ENCODE measurements around the gene LTBP4. TPM values are rescaled to one million over a fixed set of nuclear protein-coding genes. Genes with fewer than 3 reads are reported as not detected.

LTBP4 gene
- total and polyA plus RNA-seq, 2 of the 13 experiments (the other 11 are each of a cell fraction or from before 2014, with no cell fraction given): 0.86 to 2.3 TPM

DNA sequence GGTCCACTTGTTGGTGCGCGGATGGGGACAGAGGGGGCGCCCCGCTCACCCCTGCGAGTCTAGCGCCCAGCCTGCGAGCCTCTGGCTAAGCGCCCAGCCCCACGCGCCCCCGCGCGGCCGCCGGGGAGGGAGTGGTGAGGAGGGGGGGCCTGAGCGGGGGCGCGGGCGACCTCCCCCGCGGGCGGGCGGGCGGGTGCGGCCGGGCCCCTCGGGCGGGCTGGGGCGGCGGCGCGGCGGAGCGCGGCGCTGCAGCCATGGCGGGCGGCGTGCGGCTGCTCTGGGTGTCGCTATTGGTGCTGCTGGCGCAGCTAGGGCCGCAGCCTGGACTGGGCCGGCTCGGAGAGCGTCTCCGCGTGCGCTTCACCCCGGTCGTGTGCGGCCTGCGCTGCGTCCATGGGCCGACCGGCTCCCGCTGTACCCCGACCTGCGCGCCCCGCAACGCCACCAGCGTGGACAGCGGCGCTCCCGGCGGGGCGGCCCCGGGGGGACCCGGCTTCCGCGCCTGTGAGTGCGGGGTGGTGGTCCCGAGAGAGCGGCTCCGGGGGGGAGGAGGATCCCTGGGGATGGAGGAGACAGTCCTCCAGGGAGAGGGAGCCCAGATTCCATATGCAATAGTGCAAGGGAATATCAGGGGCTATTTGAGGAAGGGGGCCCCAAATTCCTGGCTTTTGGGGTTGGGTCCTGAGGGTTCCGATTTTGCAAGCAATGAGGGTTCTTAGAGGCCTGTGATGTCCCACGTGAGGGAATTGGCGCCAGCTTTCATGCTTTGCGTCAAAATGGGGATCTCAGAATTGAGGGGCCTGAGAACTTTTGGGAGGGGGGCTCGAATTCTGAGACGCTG, at the start of gene LTBP4 (continued):
- TF ChIP-seq, protein P1, sequence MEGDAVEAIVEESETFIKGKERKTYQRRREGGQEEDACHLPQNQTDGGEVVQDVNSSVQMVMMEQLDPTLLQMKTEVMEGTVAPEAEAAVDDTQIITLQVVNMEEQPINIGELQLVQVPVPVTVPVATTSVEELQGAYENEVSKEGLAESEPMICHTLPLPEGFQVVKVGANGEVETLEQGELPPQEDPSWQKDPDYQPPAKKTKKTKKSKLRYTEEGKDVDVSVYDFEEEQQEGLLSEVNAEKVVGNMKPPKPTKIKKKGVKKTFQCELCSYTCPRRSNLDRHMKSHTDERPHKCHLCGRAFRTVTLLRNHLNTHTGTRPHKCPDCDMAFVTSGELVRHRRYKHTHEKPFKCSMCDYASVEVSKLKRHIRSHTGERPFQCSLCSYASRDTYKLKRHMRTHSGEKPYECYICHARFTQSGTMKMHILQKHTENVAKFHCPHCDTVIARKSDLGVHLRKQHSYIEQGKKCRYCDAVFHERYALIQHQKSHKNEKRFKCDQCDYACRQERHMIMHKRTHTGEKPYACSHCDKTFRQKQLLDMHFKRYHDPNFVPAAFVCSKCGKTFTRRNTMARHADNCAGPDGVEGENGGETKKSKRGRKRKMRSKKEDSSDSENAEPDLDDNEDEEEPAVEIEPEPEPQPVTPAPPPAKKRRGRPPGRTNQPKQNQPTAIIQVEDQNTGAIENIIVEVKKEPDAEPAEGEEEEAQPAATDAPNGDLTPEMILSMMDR (CRISPR knock-in tag; IDR thresholded peaks at IDR 0.05): peak; percentile 25; the same call in 1 of the 2 replicates
- TF ChIP-seq KDM5B (CRISPR knock-in tag; IDR thresholded peaks at IDR 0.05; ENCODE audit: borderline replicate concordance): peak; percentile 33; the same call in 1 of the 2 replicates

DNA sequence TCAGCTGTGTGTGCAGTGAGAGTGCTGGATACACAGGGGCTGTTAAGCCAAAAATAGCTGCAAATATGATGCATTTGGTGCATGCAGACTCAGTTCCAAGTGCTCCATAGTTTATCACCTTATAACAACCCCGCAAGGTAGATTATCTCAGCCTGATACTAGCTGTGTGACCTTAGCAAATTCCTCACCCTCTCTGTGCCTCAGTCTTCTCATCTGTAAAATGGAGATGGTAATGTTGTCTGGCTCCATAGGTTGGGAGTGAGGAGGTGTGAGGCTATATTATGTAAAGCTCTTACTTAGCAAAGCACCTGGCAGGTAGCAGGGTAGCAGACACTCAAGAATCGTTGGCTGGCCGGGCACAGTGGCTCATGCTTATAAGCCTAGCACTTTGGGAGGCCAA, 48.3 kb upstream of the LTBP4 start:
- POLR2A ChIA-PET: no interaction called here

More for the DNA sequence above, 48.3 kb upstream of the LTBP4 start:
- DNase-seq (ENCODE audit: low spot score) (no peak), ATAC-seq (no peak), FAIRE-seq (no peak)
- Histone ChIP-seq H3K79me2 (ENCODE audit: insufficient read depth, low read length) (no peaks in the 10 kb centered on the region), H4K20me1 (ENCODE audit: insufficient read depth, low read length) (no peaks in the 10 kb centered on the region), H2AFZ (ENCODE audit: low read length) (no peak overlapping the region), H3K27ac (ENCODE audit: extremely low read length, insufficient read depth, low read length) (no peak overlapping the region), H3K9ac (ENCODE audit: insufficient read depth, low read depth, low read length) (no peak overlapping the region), H3K9me3 (ENCODE audit: low read length) (no peaks in the 10 kb centered on the region), H3K4me2 (ENCODE audit: low read depth, low read length) (no peak overlapping the region), H3K36me3 (replicated peaks in 1 of 2; ENCODE audit: control insufficient read depth in 1 of 2, insufficient read depth in 2 of 2, low read length in 2 of 2) (no peaks in the 10 kb centered on the region), H3K4me1 (ENCODE audit: insufficient read depth, low read length) (peaks cover 14% of the 10 kb centered on the region), H3K27me3 (ENCODE audit: control insufficient read depth in 1 of 2, insufficient read depth in 2 of 2, low read length in 2 of 2) (peaks cover 11 to 38% of the 10 kb centered on the region in 2 experiments), H3K4me3 (replicated peaks in 1 of 3; ENCODE audit: insufficient read depth in 1 of 3, low read depth in 2 of 3, low read length in 3 of 3) (no peak overlapping the region)
- in situ Hi-C loops (cut with HindIII; ENCODE audit: extremely low pct_ligation_motif_present, low pct_unique_long_range_greater_than_20kb) (no loop called here), intact Hi-C loops (cut with micrococcal nuclease; ENCODE audit: unreplicated experiment) (no loop called here)
- WGBS (ENCODE audit: low lambda C conversion rate): 6% methylated on average over 2 of the region's 3 CpGs
- TF ChIP-seq FOSL1 (CRISPR knock-in tag; IDR thresholded peaks at IDR 0.05; ENCODE audit: borderline replicate concordance): no peak
- no peak for TF ChIP-seq PTBP1 (IDR thresholded peaks at IDR 0.05; ENCODE audit: low read depth, low read length, poor library complexity, severe bottlenecking)
- TF ChIP-seq ZNF629 (CRISPR knock-in tag; conservative IDR thresholded peaks at IDR 0.05): peak; percentile 45; the same call in 1 of the 2 replicates
- TF ChIP-seq CENPX (CRISPR knock-in tag; IDR thresholded peaks at IDR 0.05): no peak
- CTCF ChIA-PET (ENCODE audit: low intra/inter-chr PET ratio, low total read pairs): no interaction called here
- BruUV-seq (replicated peaks): no TSS peak

Data from HepG2 (cell line).